ENCODE measurements around the gene ADK.

DNA sequence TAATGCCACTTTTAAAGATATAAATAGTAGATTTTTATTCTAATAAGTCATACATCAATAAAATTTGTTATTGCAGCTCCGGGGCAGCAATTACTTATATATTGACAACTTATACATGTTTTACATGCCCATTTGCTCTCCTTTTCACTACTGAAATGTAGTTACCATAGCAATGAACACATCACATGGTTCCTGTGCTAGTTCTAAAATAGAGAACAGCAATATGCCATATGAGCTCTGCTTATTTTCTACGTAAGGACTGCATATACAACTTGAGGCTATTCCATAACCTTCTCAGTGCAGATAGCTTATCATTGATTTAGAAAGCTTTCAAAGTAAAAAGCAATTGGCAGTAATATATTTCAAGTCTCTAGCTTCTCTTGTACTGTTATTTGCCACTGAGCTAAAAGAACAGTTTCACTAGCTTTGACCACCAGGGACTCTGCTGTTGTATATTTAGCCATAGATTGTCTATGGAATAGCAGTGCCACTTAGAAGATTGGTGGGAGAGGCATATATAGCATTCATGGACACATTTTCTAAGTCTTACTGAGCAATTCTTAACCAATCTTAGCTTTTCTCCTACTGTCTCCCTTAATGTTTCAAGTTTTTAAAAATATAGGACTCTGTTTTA lies 405.2 kb downstream of the ADK start:
- TF ChIP-seq, protein P1, sequence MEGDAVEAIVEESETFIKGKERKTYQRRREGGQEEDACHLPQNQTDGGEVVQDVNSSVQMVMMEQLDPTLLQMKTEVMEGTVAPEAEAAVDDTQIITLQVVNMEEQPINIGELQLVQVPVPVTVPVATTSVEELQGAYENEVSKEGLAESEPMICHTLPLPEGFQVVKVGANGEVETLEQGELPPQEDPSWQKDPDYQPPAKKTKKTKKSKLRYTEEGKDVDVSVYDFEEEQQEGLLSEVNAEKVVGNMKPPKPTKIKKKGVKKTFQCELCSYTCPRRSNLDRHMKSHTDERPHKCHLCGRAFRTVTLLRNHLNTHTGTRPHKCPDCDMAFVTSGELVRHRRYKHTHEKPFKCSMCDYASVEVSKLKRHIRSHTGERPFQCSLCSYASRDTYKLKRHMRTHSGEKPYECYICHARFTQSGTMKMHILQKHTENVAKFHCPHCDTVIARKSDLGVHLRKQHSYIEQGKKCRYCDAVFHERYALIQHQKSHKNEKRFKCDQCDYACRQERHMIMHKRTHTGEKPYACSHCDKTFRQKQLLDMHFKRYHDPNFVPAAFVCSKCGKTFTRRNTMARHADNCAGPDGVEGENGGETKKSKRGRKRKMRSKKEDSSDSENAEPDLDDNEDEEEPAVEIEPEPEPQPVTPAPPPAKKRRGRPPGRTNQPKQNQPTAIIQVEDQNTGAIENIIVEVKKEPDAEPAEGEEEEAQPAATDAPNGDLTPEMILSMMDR (conservative IDR thresholded peaks at IDR 0.05; ENCODE audit: low read length) = 0 out of 2 replicates have a peak, but pooled peaks have one; percentile 11
- no peak for TF ChIP-seq EZH2phosphoT487 (IDR thresholded peaks at IDR 0.05; ENCODE audit: borderline replicate concordance)

Measured in Loucy (cell line).